BE2C (cell line): ENCODE measurements around the gene VENTX.

Experiments used
- DNase-seq: peaks from one replicate; pipeline ENCODE4 v3.0.0-alpha.2; 2020
- H3K27me3 ChIP-seq: fragments of 250-450 bp; sonication (Bioruptor Pico); 2 replicates; pipeline ENCODE4 v1.5.1; 2020; ENCODE audit warnings: mild to moderate bottlenecking
- H3K36me3 ChIP-seq: fragments of 250-450 bp; sonication (Bioruptor Pico); 2 replicates; pipeline ENCODE4 v1.5.1; 2020; ENCODE audit warnings: mild to moderate bottlenecking
- H3K4me1 ChIP-seq: fragments of 250-450 bp; sonication (Bioruptor Pico); 2 replicates; pipeline ENCODE4 v1.5.1; 2020
- H3K4me3 ChIP-seq: 2 replicates; pipeline ENCODE4 v1.5.1; 2011; ENCODE audit warnings: low read depth, low read length
- H3K9me3 ChIP-seq: fragments of 250-450 bp; sonication (Bioruptor Pico); 2 replicates; pipeline ENCODE4 v1.5.1; 2020
- TF ChIP-seq, protein P1 (sequence below): IDR thresholded peaks from 2 replicates; pipeline ENCODE4 v1.5.1; 2012; ENCODE audit warnings: mild to moderate bottlenecking, low read depth, low read length

The VENTX gene

DNA sequence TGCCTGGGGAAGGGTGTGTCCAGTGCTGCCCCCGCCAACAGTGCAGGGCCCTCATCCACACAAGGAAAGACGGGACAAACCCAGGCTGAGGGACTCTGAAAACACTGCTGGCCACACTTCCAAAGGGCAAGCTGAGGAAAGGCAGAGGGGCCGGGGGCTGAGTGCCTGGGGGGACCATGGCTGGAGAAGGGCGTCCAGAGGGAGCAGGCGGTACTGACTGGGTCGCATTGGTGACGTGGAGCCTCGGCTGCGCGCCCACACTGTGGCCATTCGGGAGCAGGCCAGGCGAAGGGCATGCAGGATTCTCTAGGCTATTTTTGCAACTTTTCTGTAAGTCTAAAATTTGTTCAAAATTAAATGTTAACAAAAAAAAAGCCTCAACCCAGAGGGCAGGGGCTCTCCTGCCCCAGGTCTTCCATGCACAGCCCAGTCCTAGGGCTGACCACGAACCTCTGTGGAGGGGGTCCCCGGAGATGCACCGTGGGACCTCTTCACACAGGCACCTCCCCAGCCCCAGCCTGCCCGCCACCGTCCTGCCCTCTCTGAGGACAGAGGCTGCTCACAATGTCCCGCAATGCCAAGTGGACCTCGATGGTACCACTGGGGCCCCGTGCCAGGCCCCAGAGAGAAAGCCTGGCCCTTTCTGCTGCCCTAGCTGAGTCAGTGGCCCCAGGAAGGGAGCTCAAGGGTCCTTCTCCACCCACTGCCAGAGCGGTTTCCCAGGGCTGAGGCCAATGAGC is 28.6 kb downstream of the VENTX start:
- DNase-seq = no peak
- TF ChIP-seq, protein P1, sequence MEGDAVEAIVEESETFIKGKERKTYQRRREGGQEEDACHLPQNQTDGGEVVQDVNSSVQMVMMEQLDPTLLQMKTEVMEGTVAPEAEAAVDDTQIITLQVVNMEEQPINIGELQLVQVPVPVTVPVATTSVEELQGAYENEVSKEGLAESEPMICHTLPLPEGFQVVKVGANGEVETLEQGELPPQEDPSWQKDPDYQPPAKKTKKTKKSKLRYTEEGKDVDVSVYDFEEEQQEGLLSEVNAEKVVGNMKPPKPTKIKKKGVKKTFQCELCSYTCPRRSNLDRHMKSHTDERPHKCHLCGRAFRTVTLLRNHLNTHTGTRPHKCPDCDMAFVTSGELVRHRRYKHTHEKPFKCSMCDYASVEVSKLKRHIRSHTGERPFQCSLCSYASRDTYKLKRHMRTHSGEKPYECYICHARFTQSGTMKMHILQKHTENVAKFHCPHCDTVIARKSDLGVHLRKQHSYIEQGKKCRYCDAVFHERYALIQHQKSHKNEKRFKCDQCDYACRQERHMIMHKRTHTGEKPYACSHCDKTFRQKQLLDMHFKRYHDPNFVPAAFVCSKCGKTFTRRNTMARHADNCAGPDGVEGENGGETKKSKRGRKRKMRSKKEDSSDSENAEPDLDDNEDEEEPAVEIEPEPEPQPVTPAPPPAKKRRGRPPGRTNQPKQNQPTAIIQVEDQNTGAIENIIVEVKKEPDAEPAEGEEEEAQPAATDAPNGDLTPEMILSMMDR = no peak
- no peaks in the 10 kb centered on the region for H3K9me3 ChIP-seq

DNA sequence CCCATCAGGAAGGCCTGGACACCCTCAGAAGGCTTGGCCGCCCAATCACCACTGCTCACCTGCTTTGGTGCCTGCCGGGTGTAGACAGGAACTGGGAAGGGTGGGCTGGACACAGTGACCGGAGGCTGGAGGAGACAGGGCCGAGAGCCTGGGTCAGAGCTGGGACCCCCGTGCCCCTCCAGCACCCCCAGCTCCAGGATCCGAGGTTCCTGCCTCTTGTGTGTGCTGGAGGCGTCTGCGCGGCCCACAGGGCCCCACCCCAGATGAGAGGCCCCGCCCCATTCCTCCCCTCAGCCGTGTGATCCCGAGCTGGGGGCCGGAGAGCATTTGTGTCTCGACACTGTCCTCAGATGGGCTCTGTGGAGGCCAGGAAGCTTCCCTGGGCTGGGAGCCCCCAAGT is 29.6 kb downstream of the VENTX start:
- no peaks in the 10 kb centered on the region for H3K4me1 ChIP-seq
- TF ChIP-seq, protein P1 = no peak
- H3K4me3 ChIP-seq = no peak overlapping the region
- no peaks in the 10 kb centered on the region for H3K36me3 ChIP-seq
- no peak for DNase-seq
- H3K9me3 ChIP-seq = no peaks in the 10 kb centered on the region
- peaks cover 11% of the 10 kb centered on the region for H3K27me3 ChIP-seq

More for the DNA sequence above, 28.6 kb downstream of the VENTX start:
- H3K4me3 ChIP-seq = no peak overlapping the region
- no peaks in the 10 kb centered on the region for H3K4me1 ChIP-seq
- no peaks in the 10 kb centered on the region for H3K36me3 ChIP-seq
- peaks cover 11% of the 10 kb centered on the region for H3K27me3 ChIP-seq

DNA sequence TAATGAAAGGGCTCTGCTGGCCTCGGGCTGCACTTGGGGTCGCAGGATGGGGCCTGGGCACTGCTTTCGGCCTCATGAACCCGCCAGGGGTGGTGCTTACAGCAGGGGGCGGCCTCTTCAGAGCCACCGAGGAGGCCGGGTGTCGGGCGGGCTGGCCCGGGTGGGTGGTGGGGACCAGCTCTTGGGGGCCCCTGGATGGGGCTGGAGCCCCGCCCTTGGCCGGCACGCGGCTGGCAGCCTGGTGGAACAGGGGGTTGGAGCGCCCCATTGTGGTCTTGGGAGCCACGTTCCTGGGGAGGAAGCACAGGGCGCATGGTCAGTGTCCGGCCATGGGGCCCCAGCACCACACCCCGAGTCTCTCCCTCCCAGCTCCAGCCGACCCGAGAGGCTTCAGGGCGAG is 30.2 kb downstream of the VENTX start:
- H3K36me3 ChIP-seq = no peaks in the 10 kb centered on the region
- H3K27me3 ChIP-seq = peaks cover 7% of the 10 kb centered on the region
- no peaks in the 10 kb centered on the region for H3K4me1 ChIP-seq
- H3K4me3 ChIP-seq = no peak overlapping the region
- TF ChIP-seq, protein P1 = no peak
- no peaks in the 10 kb centered on the region for H3K9me3 ChIP-seq
- no peak for DNase-seq

DNA sequence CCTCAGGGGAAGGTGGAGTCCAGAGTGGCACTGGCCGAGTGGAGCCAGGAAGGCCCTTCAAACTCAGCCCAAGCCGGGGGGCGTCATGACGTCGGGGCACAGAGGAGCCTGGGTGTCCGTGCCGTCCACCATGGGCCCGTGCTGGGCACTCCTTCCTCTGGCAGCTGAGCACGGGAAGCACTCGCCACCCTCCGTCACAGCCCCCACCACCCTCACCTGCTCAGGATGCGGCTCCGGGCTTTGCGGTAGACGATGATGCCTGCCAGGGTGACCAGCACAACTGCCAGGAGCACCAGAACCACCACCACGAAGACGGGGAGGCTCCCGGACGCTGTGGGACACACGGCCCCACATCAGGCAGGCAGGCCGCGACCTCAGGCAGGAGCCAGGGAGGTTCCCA is 30.9 kb downstream of the VENTX start:
- Histone ChIP-seq H3K4me1 (no peaks in the 10 kb centered on the region), H3K4me3 (no peak overlapping the region), H3K27me3 (no peaks in the 10 kb centered on the region; the same call in 1 of the 2 replicates), H3K36me3 (no peaks in the 10 kb centered on the region), H3K9me3 (no peaks in the 10 kb centered on the region)
- DNase-seq = no peak
- TF ChIP-seq, protein P1 = no peak

DNA sequence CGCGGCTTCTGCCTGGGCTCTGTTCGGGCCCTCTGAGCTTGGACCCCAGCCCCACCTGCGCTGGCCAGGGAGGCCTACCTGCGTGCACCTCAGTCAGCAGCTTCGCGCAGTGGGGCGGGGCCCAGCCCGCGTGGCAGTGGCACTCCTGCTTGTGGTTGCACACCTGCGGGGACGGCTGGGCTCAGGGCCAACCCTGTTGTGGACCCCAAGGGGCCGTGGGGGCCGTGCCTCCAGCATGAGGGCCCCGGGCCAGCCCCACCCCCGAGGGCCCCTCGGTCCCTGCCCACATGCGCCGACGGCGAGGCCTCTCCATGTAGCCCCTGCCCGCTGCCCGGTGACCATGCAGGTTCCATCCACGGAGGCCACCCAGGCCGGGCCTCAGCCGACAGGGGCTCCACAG is 31.7 kb downstream of the VENTX start:
- no peak for DNase-seq
- TF ChIP-seq, protein P1 = no peak
- H3K4me1 ChIP-seq = no peaks in the 10 kb centered on the region
- H3K9me3 ChIP-seq = no peaks in the 10 kb centered on the region
- no peaks in the 10 kb centered on the region for H3K36me3 ChIP-seq
- no peaks in the 10 kb centered on the region for H3K27me3 ChIP-seq
- no peak overlapping the region for H3K4me3 ChIP-seq

DNA sequence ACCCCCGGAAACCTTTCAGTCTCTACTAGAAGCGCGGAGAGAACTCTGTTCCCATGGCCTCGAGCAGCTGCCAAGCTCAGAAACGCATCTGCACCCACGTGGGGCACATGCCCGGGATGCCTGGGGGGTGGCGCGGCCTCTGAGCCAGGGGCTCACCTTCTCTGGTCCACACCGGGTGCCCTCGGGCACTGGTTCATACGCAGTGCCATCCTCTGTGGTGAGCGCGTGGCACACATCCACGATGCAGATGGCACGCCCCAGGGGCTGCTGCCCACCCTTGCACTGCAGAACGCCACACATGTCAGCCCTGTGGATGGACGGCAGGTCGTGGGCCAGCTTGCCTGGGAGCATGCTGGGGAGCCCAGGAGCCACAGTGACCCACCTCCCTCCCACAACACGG is 32.5 kb downstream of the VENTX start:
- TF ChIP-seq, protein P1 = no peak
- no peaks in the 10 kb centered on the region for H3K9me3 ChIP-seq
- no peaks in the 10 kb centered on the region for H3K36me3 ChIP-seq
- no peaks in the 10 kb centered on the region for H3K4me1 ChIP-seq
- H3K27me3 ChIP-seq = peaks cover 5% of the 10 kb centered on the region
- no peak overlapping the region for H3K4me3 ChIP-seq
- no peak for DNase-seq
